ENCODE measurements around the gene CADM2. TPM values are rescaled to one million over a fixed set of nuclear protein-coding genes. Genes with fewer than 3 reads are reported as not detected.

CADM2 gene
- total RNA-seq, 1 experiment from 2014 or later, result 10.9 TPM

GRCh38 chr3:85589145-85589544 is 630.4 kb downstream of the CADM2 start:
- Histone ChIP-seq H3K27ac (ENCODE audit: insufficient read length, low read depth, low read length) (no peak overlapping the region), H2BK5ac (ENCODE audit: insufficient read length, low read length) (no peak overlapping the region), H3K4me2 (ENCODE audit: insufficient read depth, insufficient read length, low read length) (no peak overlapping the region), H3K79me1 (ENCODE audit: insufficient read depth, low read depth, low read length, poor library complexity, severe bottlenecking) (no peaks in the 10 kb centered on the region), H2AFZ (ENCODE audit: low read length) (no peak overlapping the region), H3T11ph (ENCODE audit: low read length) (no peak overlapping the region), H2AK5ac (ENCODE audit: insufficient read length, low read length) (no peak overlapping the region), H3K27me3 (ENCODE audit: insufficient read depth, low read length) (no peaks in the 10 kb centered on the region), H3K18ac (ENCODE audit: insufficient read length, low read depth, low read length) (no peak overlapping the region), H3K9me3 (ENCODE audit: control insufficient read depth, low read depth, low read length) (no peaks in the 10 kb centered on the region), H2BK15ac (ENCODE audit: low read depth, low read length) (no peak overlapping the region), H3K4me1 (ENCODE audit: insufficient read depth, low read length) (peaks cover 2% of the 10 kb centered on the region; the same call in 1 of the 2 replicates), H3K9ac (ENCODE audit: extremely low read depth, insufficient read length, low read length) (no peak overlapping the region), H2BK20ac (ENCODE audit: low read depth, low read length, poor library complexity, severe bottlenecking) (no peak overlapping the region), H4K5ac (ENCODE audit: insufficient read length, low read depth, low read length) (no peak overlapping the region), H3K14ac (ENCODE audit: insufficient read depth, low read length) (no peak overlapping the region), H3K79me2 (ENCODE audit: insufficient read depth, low read length) (no peaks in the 10 kb centered on the region), H3K23me2 (ENCODE audit: insufficient read length, low read depth, low read length, poor library complexity, severe bottlenecking) (no peaks in the 10 kb centered on the region), H4K20me1 (ENCODE audit: control insufficient read depth, insufficient read depth, insufficient read length) (no peaks in the 10 kb centered on the region), H4K8ac (replicated peaks; ENCODE audit: insufficient read length, low read depth, low read length) (no peak overlapping the region), H3K23ac (ENCODE audit: insufficient read length, low read depth, low read length) (no peak overlapping the region), H3K4ac (ENCODE audit: low read depth, low read length) (no peak overlapping the region), H4K91ac (ENCODE audit: insufficient read length, low read depth, low read length) (no peak overlapping the region), H2BK12ac (ENCODE audit: insufficient read length, low read depth, low read length) (no peak overlapping the region), H3K56ac (ENCODE audit: insufficient read length, low read depth, low read length) (no peak overlapping the region), H2BK120ac (ENCODE audit: low read depth, low read length, poor library complexity, severe bottlenecking) (no peak overlapping the region)
- no peak for TF ChIP-seq CTCF (conservative IDR thresholded peaks at IDR 0.05)
- Mint-ChIP-seq H3K27me3 (ENCODE audit: low read depth) (no peaks in the 10 kb centered on the region), H3K4me3 (no peak overlapping the region), H3K27ac (no peak overlapping the region), H3K4me1 (peaks cover 4 to 17% of the 10 kb centered on the region in 2 experiments), H3K36me3 (ENCODE audit: insufficient read depth in 1 of 3, low read depth in 3 of 3) (no peaks in the 10 kb centered on the region), H3K9me3 (no peaks in the 10 kb centered on the region)
- DNase-seq, result no peak
- no CpG with 5 or more reads among the region's 3 CpGs for WGBS (ENCODE audit: extremely low coverage, insufficient read length, low lambda C conversion rate)

All from H9 (cell line).